Inflammatory macrophage (primary cell): ENCODE results near the gene CLASP1.
"Not testable (repeated sequence)": the region's sequence is repeated elsewhere in the genome, so short reads cannot be mapped to it uniquely, and the experiment has no call there.

Source experiments
- DNase-seq, 2 donors: peaks; one replicate each; pipeline ENCODE4 v3.0.0-alpha.2; 2020 to 2022

The CLASP1 gene

GRCh38 chr2:121303531-121304263, 345.6 kb downstream of the CLASP1 start:
- no peak for DNase-seq

DNA sequence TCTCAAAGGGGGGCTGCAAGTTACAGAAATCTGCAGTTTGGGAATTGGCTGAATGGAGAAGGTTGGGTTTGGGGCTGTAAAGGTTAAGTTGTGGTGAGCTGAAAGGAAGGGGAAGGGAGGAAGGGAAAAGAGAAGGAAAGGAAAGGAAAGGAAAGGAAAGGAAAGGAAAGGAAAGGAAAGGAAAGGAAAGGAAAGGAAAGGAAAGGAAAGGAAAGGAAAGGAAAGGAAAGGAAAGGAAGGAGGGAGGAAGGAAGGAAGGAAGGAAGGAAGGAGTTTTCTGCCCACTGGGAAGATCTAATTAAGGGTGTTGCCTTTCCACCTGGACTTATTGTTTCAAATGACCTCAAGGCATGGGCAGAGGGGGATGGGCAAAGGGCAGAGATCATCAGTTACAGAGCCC, 348.1 kb downstream of the CLASP1 start:
- not testable (repeated sequence) for DNase-seq

DNA sequence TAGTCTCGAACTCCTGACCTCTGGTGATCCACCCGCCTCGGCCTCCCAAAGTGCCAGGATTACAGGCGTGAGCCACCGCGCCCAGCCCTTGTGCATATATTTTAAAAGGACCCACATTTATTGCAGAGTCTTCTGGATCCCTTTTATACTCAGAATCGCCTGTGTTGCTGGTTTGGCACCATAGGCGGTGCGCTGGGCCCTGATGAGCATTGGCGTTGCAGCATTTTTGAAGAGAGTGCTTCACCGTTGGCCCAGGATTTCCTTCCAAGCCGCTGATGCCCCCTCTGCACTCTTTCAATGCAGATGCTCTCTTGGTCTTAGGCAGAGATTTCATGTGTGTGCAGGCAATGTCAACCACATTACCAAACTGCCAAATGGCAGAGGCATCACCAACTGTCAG, 350.8 kb downstream of the CLASP1 start:
- DNase-seq = no peak

GRCh38 chr2:121297866-121298265, 351.4 kb downstream of the CLASP1 start:
- not testable (repeated sequence) for DNase-seq

- peak in 1 of 2 donors; percentile 45 for DNase-seq
Observed at GRCh38 chr2:121297217-121297830, 351.9 kb downstream of the CLASP1 start.

DNA sequence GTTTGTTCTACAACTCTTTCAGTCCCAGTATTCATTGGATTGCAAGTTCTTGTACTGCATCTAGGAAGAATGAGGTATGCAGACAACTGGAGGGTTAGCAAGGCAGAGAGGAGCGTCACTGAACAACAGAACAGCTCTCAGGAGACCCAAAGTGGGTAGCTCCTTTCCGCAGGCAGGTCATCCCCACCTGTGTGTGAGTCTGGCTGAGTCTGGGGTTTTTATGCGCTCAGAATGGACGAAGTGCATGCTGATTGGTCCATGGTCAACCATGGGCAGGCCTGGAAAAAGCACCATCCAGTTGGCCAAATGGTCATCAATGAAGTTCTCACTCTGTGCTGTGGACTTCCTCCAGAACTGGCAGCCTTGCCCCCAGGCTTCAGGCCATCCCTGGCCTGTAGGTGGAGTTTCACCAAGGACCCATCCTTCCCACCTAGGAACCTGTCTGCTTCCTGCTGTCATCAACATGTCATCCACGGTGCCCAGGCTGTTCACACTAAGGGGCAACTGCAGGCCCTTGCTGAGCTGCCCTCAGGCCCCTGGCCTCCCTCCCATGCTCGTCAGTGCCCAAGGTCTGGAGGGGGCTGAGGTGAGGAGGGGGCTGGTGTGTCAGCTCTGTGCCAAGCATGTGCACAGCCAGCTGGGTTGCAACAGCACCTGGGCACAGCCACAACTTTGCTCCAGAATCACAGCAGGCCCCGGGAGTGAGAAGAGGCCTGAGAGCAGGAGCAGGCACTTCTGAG, 353.2 kb downstream of the CLASP1 start:
- DNase-seq = no peak

DNA sequence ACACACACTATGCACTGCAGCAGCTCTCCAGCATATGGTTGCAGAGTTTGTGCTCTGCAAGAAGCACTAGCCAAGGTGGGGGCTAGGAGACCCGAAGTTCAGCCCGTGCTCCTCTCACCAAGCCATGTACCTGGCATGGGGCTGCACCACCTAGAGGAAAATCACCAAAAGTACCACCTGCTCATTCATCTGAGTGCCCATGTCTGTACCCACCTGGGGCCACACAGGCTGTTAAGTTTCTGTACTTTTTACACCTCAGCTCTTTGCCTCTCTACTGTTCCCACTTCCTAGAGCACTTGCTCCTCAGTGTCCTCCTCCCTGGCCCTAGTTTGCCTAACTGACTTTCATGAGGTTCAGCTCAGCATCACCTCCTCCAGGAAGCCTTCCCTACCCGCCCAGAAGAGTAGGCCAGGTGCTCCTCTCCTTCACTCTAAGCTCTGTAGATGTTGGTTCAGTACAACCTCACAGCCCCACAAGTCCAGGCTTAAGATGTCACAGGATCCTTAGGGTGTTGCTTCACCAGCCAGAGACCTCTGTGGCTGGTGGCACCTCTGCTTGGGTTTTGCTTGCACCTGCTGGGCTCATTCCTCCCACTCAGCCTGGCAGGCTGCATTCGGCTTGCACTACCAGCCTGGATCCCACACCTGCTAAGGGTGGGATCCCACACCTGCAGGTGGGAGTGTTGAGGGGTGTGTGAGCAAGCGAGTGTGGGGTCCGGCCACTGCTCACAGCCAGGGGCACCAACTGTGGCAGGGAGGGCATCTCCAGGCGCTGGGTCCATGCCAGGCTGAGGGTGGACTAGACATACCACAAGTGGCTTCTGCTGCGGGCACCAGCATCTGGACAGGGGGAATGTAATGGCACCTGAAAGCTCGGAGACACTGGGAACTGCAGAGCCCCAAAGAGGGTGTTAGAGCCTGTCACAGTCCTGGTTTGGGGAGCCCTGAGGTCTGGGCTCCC, 354.1 kb downstream of the CLASP1 start:
- DNase-seq = no peak

GRCh38 chr2:121293450-121294325, 355.6 kb downstream of the CLASP1 start:
- DNase-seq = no peak

GRCh38 chr2:121291251-121291580, 358.0 kb downstream of the CLASP1 start:
- DNase-seq = no peak

DNA sequence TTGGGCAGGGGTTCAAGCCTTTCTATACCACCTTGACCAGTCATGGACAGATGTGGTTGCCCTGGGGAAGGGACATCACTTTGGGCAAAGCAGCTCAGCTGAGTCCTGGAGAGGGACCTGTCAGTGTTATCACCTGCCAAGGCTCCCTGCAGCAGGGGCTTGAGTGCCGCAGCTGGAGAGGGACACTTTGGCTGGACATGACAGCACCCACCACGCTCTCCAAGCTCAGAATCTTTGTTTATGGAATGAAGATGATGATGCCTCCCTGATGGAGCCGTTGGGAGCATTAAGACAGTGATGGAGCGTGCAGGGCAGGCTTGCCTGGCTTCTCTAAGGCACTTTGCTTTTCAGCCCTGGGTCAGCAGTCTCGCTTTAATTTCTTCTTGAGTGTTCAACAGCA, 360.0 kb downstream of the CLASP1 start:
- no peak for DNase-seq

GRCh38 chr2:121288454-121289231, 360.6 kb downstream of the CLASP1 start:
- no peak for DNase-seq

DNA sequence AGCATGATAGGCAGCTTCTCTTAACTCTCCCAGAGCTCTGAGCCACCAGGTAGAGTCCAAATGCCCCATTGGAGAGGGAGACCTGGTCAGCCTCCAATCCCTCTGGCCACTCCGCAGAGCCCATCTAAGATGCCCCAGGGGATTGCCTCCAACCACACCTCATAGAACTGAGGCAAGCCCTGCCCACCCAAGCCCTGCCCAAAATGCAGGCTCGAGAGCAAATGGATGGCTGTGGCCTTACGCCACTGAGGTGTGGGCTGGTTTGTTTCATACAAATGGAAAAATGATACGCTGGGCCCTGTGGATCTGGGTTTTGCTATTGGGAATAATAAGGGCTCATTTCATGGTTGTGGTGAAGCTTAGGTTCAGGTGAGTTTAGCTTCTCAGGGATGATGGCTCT, 361.3 kb downstream of the CLASP1 start:
- no peak for DNase-seq
